ENCODE measurements around the gene CTAGE1.
"Not testable (repeated sequence)": the region's sequence is repeated elsewhere in the genome, so short reads cannot be mapped to it uniquely, and the experiment has no call there.

CTAGE1 gene

GRCh38 chr18:22417496-22418188, at the start of gene CTAGE1:
TSS of gene CTAGE1 (minus strand) at chr18:22417915. CDS start at chr18:22417811, 104 bp downstream.
- DNase-seq (ENCODE audit: low read depth, low spot score) = peak; percentile 61

- DNase-seq (ENCODE audit: low read depth, low spot score) = no peak
Observed at GRCh38 chr18:22466608-22467395, 49.1 kb upstream of the CTAGE1 start.

- peak; percentile 56 for DNase-seq (ENCODE audit: low read depth, low spot score)
Observed at GRCh38 chr18:22465859-22466457, 48.2 kb upstream of the CTAGE1 start.

DNA sequence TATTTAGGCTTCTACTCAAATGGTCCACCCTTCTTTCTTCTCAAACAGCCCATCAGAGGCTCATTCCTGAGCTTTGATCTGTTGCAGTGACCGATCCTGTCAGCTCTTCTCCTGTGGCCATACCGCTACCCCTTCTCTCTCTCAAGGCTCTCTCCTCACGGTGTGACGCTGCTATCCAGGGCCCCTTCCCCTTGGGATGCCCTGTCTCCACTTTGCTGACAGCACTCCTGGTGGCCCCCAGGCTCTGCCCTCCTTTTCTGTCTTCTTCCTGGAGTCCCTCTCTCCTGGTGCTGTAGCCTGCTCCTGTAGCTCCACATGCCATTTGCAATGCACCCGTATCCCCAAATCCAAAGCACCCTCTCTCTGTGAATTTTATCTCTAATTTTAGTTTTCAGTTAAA, 45.4 kb upstream of the CTAGE1 start:
- no peak for DNase-seq (ENCODE audit: low read depth, low spot score)

DNA sequence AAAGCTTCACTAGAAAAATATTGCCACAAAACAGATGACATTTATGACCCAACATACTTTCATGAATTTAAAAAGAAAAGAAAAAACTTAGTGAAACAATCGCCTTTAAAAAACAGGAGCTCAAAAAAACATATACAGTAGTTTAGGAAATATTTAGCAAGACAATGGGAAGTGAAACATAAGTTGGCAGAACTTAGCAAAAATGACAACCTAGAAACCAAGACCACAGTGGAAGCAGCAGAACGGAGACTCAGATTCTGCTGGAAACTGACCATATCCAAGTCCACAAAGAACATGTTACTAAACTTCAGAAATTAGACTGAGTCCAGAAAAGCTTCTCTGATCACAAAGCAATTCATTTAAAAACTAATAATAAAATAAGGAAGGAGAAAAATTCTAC, 41.8 kb upstream of the CTAGE1 start:
- no peak for DNase-seq (ENCODE audit: low read depth, low spot score)

DNA sequence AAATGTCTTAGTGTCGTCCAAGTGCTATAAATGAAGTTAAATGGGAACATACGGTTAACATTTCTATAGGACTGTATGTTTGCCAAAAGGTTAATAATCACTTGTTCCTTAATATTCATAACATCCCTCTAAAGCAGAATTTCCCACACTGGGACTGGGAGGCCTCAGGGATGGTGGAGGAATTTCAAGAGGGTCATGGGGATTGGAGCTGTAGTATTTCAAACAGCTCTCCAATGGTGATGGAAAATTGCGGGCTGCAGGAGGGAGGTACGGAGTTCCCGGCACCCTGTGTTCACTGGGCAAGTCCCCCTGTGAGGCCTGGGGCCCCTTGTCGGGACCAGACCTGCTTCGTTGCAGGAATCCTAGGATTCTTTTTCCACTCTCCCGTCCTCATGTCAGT, 39.8 kb upstream of the CTAGE1 start:
- DNase-seq (ENCODE audit: low read depth, low spot score) = no peak

DNA sequence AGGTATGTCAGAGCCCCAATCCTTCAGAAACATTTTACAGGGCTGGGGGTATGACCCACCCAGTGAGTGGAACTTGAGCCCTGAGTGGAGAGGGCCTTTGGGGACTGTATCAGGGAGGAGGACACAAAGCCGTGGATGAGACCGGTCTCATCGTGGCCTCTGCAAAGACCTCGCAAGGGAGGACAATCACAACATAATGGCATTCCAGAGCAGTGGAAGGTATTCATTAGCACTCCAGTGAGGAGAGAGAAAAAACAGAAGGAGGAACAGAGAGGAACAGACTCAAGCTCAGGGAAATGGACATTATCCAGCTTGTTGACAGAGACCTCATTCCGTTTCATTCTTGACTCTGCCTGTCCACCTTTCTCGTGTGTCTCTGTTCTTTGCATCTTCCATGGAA, 38.8 kb upstream of the CTAGE1 start:
- no peak for DNase-seq (ENCODE audit: low read depth, low spot score)

DNA sequence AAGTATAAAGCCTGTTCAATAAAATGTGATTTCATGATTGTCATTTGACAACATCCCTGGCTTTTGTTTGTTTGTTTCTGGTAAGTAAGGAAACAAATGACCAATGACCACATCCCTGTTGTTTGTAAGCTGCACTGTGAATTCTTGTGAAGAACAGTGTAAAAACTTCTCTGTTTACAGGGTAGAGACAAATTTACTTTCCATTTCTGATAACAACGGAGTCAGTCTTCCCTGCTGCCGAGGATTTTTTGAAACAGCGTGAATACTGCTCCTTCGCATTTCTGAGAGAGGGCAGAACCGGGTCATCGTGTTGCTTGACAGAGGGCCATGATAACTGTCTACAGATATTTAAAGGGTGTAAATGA, 38.4 kb upstream of the CTAGE1 start:
- no peak for DNase-seq (ENCODE audit: low read depth, low spot score)

- no peak for DNase-seq (ENCODE audit: low read depth, low spot score)
Observed at GRCh38 chr18:22455425-22456115, 37.9 kb upstream of the CTAGE1 start.

DNA sequence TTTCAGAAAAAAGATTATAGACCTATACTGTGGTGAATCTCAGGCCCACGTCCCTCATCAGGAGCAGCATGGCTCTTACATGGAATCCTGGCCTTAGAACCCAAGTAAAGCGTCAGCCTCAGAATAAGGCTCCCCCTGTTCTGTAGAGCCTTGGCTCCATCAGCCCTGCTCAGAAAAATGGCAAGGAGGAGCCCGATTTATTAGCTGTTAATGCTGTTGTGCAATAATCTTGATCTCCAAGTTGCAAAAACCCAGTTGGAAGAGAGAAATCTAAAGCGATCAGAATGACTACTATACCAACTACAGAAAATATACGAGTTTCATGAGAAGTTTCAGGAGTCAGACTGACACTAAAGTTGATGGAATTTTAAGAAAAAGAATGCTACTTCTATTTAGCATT, 35.6 kb upstream of the CTAGE1 start:
- no peak for DNase-seq (ENCODE audit: low read depth, low spot score)

GRCh38 chr18:22452226-22452668, 34.5 kb upstream of the CTAGE1 start:
- DNase-seq (ENCODE audit: low read depth, low spot score) = no peak

- DNase-seq (ENCODE audit: low read depth, low spot score) = peak; percentile 75
Observed at GRCh38 chr18:22451796-22452195, 34.1 kb upstream of the CTAGE1 start.

- not testable (repeated sequence) for DNase-seq (ENCODE audit: low read depth, low spot score)
Observed at GRCh38 chr18:22450766-22451165, 33.1 kb upstream of the CTAGE1 start.

DNA sequence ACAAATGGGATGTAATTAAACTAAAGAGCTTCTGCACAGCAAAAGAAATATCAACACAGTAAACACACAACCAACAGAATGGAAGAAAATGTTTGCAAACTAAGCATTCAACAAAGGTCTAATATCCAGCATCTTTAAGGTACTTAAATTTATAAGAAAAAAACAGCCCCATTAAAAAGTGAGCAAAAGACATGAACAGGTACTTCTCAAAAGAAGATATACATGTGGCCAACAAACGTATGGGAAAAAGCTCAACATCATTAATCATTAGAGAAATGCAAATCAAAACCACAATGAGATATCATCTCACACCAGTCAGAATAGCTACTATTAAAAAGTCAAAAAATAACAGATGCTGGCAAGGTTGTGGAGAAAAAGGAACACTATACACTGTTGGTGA, 32.6 kb upstream of the CTAGE1 start:
- DNase-seq (ENCODE audit: low read depth, low spot score) = not testable (repeated sequence)

DNA sequence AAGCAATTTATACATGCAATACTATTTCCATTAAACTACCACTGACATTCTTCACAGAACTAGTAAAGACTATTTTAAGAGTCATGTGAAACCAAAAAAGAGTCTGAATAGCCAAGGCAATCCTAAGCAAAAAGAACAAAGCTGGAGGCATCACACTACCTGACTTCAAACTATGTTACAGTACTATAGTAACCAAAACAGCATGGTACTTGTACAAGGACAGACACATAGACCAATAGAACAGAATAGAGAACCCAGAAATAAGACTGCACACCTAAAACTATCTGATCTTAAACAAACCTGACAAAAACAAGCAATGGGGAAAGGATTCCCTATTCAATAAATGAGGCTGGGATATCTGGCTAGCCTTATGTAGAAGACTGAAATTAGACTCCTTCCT, 32.0 kb upstream of the CTAGE1 start:
- DNase-seq (ENCODE audit: low read depth, low spot score) = not testable (repeated sequence)

DNA sequence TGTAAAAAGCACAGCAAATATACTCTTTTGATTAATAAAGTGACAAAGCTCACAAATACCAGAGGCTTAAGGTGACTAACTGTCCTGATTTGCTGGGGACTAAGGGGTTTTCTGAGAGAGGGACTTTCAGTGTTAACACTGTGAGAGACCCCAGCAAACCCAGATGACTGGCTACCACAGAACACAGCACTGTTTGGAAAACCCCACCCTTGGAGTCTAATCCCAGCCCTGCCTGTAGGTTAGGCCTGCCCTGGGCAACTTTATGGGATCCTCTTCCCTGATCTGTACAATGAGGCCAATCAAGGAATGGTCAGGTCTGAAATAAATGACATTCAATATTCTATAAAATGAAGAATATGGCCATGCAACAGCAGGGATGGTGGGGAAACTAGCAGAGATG, 30.5 kb upstream of the CTAGE1 start:
- no peak for DNase-seq (ENCODE audit: low read depth, low spot score)

- no peak for DNase-seq (ENCODE audit: low read depth, low spot score)
Observed at GRCh38 chr18:22447792-22448191, 30.1 kb upstream of the CTAGE1 start.

GRCh38 chr18:22446911-22447310, 29.2 kb upstream of the CTAGE1 start:
- DNase-seq (ENCODE audit: low read depth, low spot score) = no peak

DNA sequence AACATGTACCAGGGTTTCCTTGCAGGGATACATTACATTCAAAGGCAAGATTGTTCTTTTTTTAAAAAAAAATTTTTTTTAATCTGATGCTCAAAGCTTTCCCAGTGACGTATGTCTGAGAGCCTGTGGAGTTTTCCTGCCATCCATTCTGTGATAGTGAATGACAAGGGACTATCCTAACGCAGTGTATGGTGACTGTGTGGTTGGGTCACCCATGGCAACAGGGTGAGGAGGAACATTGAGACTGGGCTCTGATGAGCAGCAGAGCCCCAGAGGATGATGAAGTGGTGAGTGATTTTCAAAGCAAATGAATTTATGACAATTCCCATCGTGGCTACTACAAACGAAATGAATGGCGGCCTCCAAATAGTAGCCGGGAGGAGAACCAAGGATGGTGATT, 28.6 kb upstream of the CTAGE1 start:
- DNase-seq (ENCODE audit: low read depth, low spot score) = no peak

- no peak for DNase-seq (ENCODE audit: low read depth, low spot score)
Observed at GRCh38 chr18:22441638-22442037, 23.9 kb upstream of the CTAGE1 start.

GRCh38 chr18:22439447-22439846, 21.7 kb upstream of the CTAGE1 start:
- DNase-seq (ENCODE audit: low read depth, low spot score) = no peak

- DNase-seq (ENCODE audit: low read depth, low spot score) = no peak
Observed at GRCh38 chr18:22436136-22436535, 18.4 kb upstream of the CTAGE1 start.
